Dermis blood vessel endothelial cell (primary cell): ENCODE data around the gene HECTD2. TPM values are rescaled to one million over a fixed set of nuclear protein-coding genes. Genes with fewer than 3 reads are reported as not detected.
A peak's percentile ranks its signal among the peaks of the same experiment; 100 is the strongest.
"Not testable (repeated sequence)": the region's sequence is repeated elsewhere in the genome, so short reads cannot be mapped to it uniquely, and the experiment has no call there.

Experiments
- DNase-seq: peaks from one replicate; pipeline ENCODE4 v3.0.0; 2010
- total RNA-seq: library from RNA; depleted of rRNA; stranded (reverse); fragments of >200 nt; gene quantifications from 2 replicates; pipeline ENCODE4 v1.2.3, GENCODE V29; 2014

Gene HECTD2
- total RNA-seq, 1 donor from 2014 or later = 8.5 TPM

DNA sequence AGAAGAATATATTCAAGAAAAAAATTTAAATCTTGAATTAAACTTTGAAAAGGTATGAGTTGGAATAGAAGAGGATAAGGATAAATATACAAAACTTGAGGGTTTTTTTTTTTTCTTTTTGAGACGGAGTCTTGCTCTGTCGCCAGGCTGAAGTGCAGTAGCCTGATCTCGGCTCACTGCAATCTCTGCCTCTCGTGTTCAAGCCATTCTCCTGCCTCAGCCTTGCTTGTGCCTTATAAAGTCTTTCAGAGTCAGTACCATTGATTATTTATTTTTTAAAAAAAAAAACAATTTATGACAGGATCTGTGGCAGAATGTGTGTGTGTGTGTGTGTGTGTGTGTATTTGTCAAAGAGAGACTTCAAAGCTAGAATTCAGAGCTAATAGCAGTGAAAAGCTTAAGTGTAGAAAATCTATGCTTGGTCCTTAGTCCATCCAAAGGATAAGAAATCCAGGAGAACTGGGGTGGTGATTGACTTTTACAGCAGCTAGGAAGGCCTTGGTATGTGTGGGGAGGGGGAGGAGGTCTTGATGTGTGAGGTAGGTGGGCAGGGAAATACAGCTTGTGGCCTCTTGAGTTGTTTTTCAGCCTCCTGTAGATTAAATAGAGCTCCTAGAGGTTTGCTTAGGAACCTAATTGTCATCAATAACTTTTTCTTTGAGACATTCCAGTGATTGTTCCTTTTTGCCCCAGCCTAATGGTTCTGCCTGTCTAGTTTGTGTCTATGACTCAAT is 2.4 kb downstream of the HECTD2 start:
- no peak for DNase-seq

DNA sequence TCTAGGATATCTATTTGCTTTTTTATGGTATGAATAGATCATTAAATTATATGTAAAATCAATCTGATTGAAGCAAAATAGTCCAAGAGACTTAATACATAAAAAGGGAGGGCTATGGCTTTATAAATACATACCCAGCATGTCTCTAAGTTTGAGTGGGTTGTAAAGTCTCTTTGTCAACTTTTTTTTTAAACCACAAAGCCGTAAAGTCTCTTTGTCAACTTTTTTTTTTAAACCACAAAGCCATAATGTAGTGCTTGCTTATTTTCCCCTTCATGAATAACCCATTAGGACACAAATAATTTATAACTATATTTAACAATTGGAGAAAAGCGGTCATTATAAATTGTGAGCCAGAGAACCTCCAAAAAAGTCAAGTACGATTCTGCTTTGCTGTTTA is 5.7 kb downstream of the HECTD2 start:
- DNase-seq = no peak

DNA sequence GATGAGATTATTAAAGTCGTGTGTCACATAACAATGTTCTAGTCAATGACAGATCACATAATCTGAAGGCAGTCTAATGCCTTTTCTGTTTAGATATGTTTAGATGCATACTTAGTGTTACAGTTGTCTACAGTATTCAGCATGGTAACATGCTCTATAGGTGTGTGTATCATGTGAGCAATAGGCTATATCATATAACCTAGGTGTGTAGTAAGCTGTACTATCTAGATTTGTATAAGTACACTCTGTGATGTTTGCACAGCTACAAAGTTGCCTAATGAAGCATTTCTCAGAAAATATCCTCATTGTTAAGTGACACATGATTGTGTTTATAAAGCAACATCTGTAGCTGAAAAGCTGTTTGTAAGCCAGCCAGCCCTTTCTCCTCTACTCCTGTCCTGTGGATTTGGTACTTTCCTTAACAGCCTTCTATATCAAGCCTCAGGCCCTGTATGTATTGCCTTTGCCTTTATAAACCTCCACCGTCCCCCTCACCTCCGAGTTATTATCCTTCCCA is 6.3 kb downstream of the HECTD2 start:
- no peak for DNase-seq

DNA sequence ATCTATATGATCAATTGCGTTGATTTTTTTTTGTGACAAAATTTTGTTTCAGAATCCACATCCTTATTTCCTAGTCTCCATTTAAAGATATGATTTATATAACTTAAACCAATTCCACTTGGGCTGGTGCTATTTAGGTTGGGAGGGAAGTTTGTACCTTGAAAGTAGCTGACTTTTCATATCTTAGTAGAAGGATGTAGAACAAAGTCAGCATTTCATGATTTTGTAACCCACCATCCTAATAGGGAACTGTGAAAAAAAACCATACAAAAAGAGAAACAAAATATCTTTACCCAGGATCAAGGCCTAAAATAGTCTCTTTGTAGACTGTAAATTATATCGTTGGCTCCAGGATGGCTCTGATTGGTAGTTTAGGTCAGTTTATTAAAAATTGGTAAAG is 8.3 kb downstream of the HECTD2 start:
- no peak for DNase-seq

DNA sequence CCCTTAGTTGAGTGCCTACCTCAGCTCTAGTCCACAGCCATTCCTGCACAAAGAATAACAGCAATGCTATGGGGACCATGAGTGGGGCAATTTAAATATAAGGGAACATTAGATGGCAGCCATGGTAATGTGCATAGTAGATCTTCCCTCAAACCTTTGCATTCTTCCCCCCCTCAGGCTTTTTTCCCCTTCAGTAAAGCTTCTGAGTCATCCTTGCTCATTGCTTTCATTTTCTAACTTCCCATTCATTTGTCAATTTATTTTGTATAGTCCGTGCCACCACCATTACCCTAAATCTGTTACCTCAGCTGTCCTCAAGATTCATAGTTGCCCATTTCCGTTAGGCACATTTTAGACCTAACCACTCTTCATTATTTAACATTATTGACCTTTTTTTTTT is 10.7 kb downstream of the HECTD2 start:
- no peak for DNase-seq

DNA sequence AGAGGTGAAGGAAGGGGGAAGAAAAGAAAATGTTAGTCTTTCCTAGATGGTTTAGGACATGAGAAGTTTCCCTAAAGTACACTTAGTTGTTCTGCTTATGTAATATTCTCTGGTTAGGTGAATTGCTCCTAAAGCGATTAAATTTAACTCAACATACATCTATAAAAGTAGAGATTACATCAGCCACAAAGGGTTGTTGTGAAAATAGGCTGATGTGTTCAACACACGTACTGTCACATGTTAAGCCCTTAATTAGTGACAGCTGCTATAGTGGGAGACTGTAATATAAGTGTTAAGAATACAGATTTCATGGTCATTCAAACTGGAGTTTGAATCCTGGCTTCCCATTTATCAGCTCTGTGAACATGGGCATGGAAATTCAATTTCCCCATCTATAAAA is 12.8 kb downstream of the HECTD2 start:
- DNase-seq = no peak

DNA sequence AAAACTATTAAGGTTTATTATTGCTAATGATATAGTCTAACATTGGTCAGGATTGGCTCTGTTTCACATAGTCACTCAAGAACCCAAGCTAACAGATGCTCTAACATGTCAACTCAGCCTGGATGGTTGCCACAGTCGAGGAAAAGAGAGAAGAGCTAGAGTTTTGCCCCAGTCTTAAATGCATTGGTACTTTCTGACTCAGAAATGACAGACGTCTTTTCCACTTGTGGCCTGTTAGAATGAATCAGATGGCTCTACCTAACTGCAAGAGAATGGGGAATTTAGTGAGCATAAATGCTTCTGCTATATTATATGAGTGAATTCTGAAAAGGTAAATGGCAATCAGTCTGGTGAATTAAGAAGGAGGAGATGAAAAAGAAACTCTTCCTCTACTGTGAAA is 13.9 kb downstream of the HECTD2 start:
- DNase-seq = no peak

DNA sequence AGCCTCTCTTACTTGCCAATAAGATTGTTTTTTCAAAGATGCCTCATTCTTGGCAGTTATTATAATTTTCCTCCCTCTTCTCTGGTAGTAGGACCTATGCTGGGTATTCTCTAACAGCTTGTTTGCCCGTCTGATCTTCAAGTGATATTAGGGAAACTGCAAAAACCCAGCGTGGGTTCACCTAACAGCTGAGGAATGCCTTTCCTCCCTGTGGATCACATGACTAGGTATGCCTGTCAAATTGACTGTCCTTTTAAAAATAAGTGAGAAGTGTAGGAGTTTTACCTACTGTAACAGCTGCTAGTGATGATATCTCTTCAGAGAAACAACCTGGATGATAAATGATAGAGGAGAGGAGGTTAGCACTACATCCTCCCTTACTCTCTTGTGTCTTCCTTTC is 22.0 kb downstream of the HECTD2 start:
- no peak for DNase-seq

DNA sequence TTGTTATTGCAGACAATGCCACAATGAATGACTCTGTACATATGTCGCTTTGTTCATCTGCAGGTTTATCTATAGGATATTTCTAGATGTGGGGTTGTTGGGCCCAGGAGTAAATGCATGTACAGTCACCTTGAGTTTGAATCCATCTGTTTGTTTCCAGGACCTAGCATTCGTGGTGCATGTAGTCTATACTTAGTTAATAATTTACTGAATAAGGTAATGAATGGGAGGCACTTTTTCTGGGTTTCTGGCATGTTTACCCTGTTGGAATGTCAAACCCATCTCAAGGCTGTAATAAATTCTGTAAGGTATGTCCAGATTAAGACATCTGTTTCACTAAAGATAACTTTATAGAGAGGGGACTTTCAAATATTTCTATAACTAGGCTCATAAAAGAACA is 23.5 kb downstream of the HECTD2 start:
- no peak for DNase-seq

DNA sequence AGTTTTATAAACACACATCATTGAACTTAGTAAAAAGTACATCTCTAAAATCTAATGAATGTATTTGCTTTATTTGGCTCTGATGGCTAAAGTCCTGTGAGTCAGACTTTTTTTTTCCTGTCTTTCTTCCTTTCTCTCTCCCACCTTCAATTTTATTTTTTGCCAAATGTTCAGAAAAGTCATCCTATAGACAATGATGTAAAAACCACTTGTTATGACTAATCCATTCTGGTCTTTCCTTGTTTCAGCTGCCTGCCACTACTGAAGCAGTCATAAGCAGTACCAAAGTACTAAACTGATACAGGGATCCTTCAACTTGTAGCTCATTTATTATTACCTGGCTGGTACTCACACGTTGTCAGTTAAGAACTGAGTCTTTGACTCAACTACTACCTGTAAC is 23.9 kb downstream of the HECTD2 start:
- DNase-seq = peak; percentile 11

DNA sequence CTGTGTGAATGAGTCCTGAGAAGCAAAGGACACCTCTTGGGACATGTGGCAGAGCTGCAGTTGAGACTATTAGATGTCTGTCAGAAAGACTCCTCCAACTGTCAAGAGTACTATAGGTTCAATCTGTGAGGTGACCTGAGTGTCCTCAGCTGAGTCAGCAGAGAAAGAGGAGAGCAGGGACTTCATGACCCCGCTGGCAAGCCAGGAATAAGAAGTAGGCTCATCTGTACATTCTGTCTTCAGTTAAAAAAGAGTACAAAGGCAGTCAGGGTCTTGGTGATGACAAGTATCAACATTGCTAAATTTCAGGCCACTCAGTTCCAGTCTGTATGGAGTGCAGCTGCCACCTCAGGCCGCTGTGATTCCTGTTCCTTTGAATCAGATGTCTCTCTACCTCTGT is 25.1 kb downstream of the HECTD2 start:
- no peak for DNase-seq

DNA sequence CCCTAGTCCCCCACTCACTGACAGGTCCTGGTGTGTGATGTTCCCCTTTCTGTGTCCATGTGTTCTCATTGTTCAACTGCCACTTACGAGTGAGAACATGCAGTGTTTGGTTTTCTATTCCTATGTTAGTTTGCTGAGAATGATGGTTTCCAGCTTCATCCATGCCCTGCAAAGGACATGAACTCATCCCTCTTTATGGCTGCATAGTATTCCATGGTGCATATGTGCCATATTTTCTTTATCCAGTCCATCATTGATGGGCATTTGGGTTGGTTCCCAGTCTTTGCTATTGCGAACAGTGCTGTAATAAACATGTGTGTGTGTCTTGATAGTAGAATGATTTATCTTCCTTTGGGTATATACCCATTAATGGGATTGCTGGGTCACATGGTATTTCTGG is 28.1 kb downstream of the HECTD2 start:
- DNase-seq = not testable (repeated sequence)

DNA sequence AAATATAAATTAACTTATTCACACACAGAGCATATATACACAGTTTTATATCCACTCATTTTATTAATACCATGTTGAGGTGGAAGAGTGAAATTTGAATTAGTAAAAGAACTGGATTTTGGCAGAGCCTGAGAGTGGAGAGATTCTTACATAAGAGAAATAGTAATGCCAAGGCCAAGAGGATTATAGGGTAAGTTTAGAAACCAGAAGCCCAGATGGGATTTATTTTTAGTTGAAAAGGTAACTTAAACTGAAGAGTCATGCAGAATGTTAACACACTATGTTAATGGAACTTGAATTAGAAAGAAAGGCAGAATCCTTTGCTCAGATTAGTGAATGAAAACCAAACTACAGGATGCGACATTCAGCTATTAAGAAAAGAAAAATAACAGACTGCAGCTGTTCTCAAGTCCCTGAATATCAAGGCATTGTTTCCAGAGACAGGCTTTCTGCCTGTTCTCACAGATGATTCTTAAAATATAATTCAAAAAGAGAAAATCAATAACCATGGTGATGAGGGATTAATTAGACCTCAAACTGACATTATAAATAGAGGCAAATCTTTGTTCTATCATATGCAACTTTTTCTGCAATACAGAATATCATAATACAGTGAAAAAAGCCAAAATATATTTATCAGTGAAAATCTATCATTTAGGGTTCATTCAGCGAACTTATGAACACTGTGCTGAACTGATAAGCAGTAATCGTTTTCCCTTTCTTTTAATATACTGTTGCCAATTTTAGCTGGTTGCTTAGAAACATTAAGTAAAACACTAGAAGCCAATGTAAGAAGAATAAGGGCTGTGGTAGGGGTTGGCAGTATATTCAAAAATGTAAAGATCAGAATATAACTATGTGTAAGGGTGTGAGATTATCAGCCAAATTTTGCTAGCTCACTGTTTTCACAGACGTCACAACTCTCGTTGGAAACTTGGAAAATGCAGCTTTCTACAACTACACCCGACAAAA is 34.4 kb downstream of the HECTD2 start:
- no peak for DNase-seq

DNA sequence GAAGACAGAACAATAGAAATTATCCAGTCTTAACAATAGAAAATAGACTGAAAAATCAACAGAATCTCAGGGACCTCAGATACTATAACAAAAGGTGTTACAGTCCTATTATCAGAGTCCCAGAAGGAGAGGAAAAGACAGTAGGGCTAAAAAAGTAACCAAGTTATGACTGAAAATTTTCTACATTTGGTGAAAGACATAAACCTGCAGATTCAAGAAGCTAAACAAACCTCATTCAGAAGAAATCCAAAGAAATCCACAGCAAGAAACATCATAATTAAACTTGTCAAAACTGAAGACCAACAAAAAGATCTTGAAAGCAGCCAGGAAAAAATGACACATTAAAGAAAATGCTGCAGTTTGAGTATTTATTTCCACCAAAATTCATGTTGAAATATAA is 41.9 kb downstream of the HECTD2 start:
- DNase-seq = no peak

DNA sequence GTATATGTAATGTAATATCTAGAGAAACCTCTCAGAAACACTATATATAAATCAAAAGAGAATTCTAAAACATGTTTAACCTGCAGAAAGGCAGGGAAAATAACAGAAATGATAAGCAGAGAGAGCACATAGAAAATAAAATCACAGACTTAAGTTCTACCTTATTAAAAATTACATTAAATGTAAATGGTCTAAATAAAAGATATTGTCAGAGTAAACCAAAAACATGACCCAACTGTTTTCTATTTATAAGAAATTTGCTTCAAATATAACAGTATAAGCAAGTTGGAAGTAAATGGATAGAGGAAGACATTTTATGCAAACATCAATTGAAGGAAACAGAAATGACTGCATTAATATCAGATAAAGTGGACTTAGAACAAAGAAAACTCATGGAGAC is 43.4 kb downstream of the HECTD2 start:
- DNase-seq = no peak

DNA sequence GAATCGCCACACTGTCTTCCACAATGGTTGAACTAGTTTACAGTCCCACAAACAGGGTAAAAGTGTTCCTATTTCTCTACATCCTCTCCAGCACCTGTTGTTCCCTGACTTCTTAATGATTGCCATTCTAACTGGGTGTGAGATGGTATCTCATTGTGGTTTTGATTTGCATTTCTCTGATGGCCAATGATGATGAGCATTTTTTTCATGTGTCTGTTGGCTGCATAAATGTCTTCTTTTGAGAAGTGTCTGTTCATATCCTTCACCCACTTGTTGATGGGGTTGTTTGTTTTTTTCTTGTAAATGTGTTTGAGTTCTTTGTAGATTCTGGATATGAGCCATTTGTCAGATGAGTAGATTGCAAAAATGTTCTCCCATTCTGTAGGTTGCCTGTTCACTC is 45.0 kb downstream of the HECTD2 start:
- not testable (repeated sequence) for DNase-seq

DNA sequence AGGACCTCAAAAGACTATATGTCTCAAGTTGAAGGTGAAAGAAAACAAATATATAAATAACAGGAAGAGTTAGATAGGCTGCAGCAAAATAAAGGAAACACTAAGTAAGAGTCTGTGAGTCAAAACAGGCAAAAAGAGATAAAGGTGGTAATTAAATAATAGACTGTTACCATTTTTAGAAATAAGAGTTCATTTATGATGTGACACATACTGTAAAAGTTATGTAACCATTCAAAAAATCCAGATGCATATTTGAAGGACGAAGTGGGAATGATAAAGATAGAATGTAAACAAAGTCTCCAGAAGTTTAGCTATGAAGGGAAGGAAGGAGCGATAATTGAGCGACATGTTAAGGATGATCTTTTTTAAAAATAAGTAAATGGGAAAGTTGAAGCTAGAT is 50.5 kb downstream of the HECTD2 start:
- no peak for DNase-seq

DNA sequence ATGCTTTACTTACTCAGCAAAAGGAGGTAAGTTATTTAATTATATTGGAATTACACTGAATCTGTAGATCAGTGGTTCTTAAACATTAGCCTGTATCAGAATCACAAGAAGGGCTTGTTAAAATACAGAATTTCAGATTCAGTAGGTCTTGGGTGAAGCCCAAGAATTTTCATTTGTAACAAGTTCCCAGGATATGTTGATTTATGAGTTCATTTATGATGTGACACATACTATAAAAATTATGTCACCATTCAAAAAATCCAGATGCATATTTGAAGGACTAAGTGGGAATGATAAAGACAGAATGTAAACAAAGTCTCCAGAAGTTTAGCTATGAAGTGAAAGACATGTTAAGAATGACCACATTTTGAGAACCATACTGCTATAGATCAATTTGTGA is 52.3 kb downstream of the HECTD2 start:
- no peak for DNase-seq

DNA sequence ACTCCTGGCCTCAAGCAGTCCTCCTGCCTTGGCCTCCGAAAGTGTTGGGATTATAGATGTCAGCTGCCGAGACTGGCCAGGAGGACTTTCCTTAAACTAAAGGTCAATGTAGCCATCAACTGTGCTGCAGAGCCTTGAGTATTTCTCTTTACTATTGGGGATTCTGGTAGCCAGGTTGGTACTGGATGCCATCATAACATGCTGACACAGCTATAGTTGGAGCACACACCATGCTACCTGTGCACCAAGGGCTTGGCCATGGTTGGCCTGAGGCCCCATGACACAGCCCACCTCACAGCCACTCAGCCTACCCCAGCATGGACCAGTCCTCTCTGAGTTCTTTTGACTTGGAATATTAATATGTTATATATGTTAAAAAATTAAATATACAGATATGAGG is 54.4 kb downstream of the HECTD2 start:
- DNase-seq = no peak

DNA sequence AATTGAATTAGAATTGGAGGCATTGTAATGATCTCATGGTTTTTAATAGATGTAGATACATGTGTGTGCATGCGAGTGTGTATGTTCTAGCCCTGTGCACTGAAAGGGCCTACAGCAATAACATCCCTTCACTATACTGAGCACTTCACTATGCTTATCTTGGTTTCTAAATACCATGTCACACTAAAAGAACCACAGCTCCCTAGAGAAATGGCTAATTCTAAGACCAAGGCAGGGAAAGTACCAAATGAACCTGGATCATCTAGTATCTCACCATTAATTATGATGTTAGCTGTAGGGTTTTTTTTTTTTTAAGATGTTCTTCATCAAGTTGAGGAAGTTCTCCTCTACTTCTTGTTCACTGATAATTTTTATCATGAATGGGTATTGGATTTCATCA is 55.1 kb downstream of the HECTD2 start:
- no peak for DNase-seq

DNA sequence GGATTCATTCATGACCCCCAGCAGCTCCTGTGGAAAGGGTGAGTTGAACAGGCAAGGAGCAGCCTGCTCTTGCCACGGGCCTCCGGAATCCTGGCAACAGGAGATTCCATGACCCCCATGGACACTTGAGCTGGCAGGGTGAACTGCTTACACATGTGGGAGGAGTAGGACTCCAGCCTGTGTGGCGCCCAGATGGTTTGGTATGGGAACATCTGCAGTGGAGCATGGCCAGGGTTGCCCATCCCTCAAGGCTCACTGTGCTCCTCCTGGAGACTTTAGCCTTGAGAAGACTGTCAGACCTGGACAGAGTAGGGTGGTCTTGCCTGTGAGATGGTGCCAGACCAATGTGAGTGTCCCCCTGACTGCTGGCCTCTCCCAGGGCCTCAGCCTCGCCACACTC is 57.0 kb downstream of the HECTD2 start:
- DNase-seq = no peak

DNA sequence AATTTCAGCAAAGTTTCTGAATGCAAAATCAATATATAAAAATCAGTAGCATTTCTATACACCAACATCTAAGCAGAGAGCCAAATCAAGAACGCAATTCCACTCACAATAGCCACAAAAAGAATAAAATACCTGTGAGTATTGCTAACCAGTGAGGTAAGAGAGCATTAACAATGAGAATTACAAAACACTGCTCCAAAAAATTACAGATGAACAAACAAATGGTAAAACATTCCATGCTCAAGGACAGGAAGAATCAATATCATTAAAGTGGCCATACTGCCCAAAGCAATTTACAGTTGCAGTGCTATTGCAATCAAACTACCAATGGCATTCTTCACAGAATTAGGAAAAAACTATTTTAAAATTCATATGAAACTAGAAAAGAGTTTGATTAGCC is 61.5 kb downstream of the HECTD2 start:
- no peak for DNase-seq

DNA sequence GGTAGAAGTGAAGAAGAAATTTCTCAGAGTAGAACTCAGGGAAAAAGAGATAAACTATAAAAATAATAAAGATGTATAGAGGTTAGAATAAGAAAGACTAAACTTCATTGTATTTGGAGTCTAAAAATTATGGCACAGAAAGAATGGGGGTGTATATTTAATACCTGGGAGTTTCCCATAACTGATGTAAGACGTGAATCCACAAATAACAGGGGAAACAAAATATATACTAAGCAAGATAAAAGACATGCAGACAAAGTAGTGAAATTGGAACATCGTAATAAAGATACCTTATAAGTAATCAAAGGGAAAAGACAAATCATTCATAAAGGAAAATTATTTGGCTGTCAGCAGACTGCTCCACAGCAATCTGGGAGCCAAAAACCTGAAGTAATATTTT is 62.8 kb downstream of the HECTD2 start:
- DNase-seq = no peak

DNA sequence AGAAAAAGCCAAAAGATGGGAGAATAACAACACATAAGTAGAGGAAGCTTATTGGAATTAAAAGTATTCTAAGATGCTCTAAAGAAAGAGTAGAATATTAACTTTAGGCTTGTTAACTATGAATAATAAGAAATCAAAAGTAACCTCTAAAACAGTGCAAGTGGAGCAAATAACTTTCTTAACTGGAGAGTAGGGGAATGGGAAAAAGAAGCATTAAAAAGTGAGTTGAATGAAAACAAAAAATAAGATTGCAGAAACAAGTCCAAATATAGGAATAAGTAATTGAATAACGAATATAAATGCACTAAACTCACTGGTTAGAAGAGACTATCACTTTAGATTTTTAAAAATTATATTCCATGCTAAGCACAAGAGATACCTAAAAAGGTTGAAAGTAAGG is 63.9 kb downstream of the HECTD2 start:
- no peak for DNase-seq
